Loucy (cell line): ENCODE data around the gene CDK15.

Experiments
- H2AFZ ChIP-seq: fragments of 200-600 bp; sonication (generic); 2 replicates; pipeline ENCODE4 v1.6.0; 2016; ENCODE audit warnings: antibody characterized with exemption, mild to moderate bottlenecking, low read length, moderate library complexity
- H3F3A ChIP-seq: fragments of 200-600 bp; 2 replicates; pipeline ENCODE4 v1.6.0; 2016; ENCODE audit warnings: antibody characterized with exemption, low read depth, mild to moderate bottlenecking
- H3K27me3 ChIP-seq: fragments of 200-600 bp; sonication (generic); 2 replicates; pipeline ENCODE4 v1.6.1; 2014; ENCODE audit warnings: low read length, mild to moderate bottlenecking; ENCODE audit not compliant: insufficient read depth, poor library complexity, severe bottlenecking
- H3K36me3 ChIP-seq: fragments of 200-600 bp; sonication (generic); 2 replicates; pipeline ENCODE4 v1.6.1; 2016; ENCODE audit warnings: low read length; ENCODE audit not compliant: insufficient read depth
- H3K4me1 ChIP-seq: fragments of 200-600 bp; sonication (generic); 2 replicates; pipeline ENCODE4 v1.5.1; 2014; ENCODE audit warnings: low read length, mild to moderate bottlenecking; ENCODE audit not compliant: insufficient read depth, poor library complexity, severe bottlenecking
- H3K4me2 ChIP-seq: fragments of 200-600 bp; sonication (generic); 2 replicates; pipeline ENCODE4 v1.6.0; 2014; ENCODE audit warnings: antibody characterized with exemption, low read length, low read depth, mild to moderate bottlenecking; ENCODE audit not compliant: poor library complexity, severe bottlenecking
- H3K4me3 ChIP-seq: fragments of 200-600 bp; sonication (generic); 2 replicates; pipeline ENCODE4 v1.5.1; 2014; ENCODE audit warnings: low read length, mild to moderate bottlenecking, mixed read lengths; ENCODE audit not compliant: poor library complexity, severe bottlenecking
- H3K79me2 ChIP-seq: fragments of 200-600 bp; sonication (generic); 2 replicates; pipeline ENCODE4 v1.6.1; 2014; ENCODE audit warnings: low read length; ENCODE audit not compliant: insufficient read depth
- H3K9ac ChIP-seq: fragments of 200-600 bp; sonication (generic); 2 replicates; pipeline ENCODE4 v1.6.0; 2014; ENCODE audit warnings: mild to moderate bottlenecking, low read depth, low read length, moderate library complexity; ENCODE audit not compliant: poor library complexity, severe bottlenecking
- H3K9me2 ChIP-seq: fragments of 200-600 bp; sonication (generic); replicated peaks from 2 replicates; pipeline ENCODE4 v1.6.1; 2016; ENCODE audit warnings: low read depth, low read length, mixed read lengths
- H3K9me3 ChIP-seq: fragments of 200-600 bp; sonication (generic); 2 replicates; pipeline ENCODE4 v1.6.1; 2014; ENCODE audit warnings: mild to moderate bottlenecking, antibody characterized with exemption, low read length, low read depth; ENCODE audit not compliant: insufficient read depth
- H4K20me1 ChIP-seq: fragments of 200-600 bp; sonication (generic); 2 replicates; pipeline ENCODE4 v1.6.0; 2014; ENCODE audit warnings: antibody characterized with exemption, low read length, mild to moderate bottlenecking; ENCODE audit not compliant: insufficient read depth, poor library complexity, severe bottlenecking
- EZH2phosphoT487 ChIP-seq: fragments of 200-600 bp; IDR thresholded peaks from 2 replicates; pipeline ENCODE4 v1.6.1; 2018; ENCODE audit warnings: antibody characterized with exemption, mild to moderate bottlenecking, moderate library complexity, borderline replicate concordance
- TF ChIP-seq, protein P1 (sequence below): fragments of 200-600 bp; sonication (generic); conservative IDR thresholded peaks from 2 replicates; pipeline ENCODE4 v1.5.1; 2014; ENCODE audit warnings: mild to moderate bottlenecking, antibody characterized with exemption, low read length

The CDK15 gene

DNA sequence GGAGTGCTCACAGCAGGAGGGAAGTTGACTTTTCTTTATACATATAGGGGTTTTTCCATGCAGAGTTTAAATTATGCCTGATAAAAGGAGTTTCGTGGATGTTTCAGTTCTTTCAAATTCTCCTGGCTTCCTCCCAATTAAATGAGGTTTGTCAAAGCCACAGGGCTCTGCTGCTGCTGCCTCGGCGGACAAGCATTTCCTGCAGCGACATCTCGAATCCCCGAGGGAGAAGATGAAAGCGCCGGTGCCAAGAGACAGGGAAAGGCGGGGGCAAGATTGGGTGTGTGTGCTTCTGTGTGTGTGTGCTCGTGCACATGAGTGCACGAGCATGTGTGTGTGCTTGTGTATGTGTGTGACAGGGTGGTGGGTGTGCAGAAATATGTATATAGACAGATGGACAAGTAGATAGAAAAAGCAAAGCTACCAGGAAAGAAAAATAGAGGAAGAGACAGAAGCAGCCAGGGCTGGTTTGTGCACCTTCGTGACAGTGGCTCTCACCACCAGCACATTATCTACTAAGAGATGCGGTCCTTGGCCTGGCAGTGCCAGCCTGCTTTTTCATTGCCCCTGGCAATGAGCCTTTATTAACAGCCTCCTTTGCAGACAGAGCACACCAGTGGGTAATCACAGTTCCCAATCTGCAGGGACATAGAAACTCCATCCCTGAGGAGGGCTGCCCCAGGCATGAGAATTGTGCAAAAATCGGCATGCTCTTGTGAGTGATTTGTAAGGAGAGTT, 76.2 kb downstream of the CDK15 start:
- H4K20me1 ChIP-seq: no peaks in the 10 kb centered on the region
- peaks cover 41% of the 10 kb centered on the region for H3K4me1 ChIP-seq
- H3F3A ChIP-seq: no peaks in the 10 kb centered on the region
- no peak for TF ChIP-seq EZH2phosphoT487
- TF ChIP-seq, protein P1, sequence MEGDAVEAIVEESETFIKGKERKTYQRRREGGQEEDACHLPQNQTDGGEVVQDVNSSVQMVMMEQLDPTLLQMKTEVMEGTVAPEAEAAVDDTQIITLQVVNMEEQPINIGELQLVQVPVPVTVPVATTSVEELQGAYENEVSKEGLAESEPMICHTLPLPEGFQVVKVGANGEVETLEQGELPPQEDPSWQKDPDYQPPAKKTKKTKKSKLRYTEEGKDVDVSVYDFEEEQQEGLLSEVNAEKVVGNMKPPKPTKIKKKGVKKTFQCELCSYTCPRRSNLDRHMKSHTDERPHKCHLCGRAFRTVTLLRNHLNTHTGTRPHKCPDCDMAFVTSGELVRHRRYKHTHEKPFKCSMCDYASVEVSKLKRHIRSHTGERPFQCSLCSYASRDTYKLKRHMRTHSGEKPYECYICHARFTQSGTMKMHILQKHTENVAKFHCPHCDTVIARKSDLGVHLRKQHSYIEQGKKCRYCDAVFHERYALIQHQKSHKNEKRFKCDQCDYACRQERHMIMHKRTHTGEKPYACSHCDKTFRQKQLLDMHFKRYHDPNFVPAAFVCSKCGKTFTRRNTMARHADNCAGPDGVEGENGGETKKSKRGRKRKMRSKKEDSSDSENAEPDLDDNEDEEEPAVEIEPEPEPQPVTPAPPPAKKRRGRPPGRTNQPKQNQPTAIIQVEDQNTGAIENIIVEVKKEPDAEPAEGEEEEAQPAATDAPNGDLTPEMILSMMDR: no peak
- H3K27me3 ChIP-seq: no peaks in the 10 kb centered on the region
- no peaks in the 10 kb centered on the region for H3K36me3 ChIP-seq
- H3K9me2 ChIP-seq: no peaks in the 10 kb centered on the region
- H3K9me3 ChIP-seq: no peaks in the 10 kb centered on the region
- no peak overlapping the region for H3K9ac ChIP-seq
- peak overlapping the region; percentile 62 for H3K4me3 ChIP-seq
- H3K4me2 ChIP-seq: peak overlapping the region; percentile 65
- H3K79me2 ChIP-seq: no peaks in the 10 kb centered on the region
- H2AFZ ChIP-seq: no peak overlapping the region

DNA sequence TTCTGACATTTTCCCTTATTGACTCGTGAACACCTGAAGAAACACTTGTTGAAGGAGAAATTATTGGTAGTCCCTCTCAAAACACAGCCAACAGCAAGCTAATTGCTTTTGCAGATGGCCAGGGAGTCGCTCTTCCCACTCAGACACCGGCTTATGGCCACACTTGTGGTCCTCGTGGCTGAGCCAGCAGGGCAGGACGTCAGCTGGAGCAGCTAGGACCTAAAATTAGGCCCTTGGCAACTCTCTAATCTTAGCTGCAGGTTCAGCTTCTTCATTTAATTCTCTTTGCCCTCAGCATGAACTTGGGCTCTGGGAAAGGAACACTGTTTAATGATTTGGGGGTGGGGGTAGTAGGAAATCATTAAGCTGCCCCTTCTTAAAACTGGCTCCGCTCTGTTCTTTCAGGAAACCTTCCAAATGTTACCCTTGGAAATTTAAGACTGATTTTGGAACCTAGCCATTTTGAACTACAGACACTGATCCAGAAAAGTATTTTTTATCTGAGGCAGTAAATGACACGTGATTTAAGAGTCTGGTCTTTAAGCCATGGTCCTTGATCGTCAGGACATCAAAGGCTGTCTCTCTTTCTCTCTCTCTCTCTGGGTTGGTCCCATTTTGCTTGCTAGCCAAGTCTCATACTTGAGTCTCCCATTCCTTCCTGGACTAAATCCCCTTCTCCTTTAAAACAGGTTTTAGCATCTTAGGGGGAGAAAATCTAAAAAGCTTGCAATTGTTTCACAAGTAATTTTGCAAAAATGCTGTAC, 77.5 kb downstream of the CDK15 start:
- TF ChIP-seq, protein P1: no peak
- TF ChIP-seq EZH2phosphoT487: no peak
- Histone ChIP-seq H3K4me1 (peaks cover 41% of the 10 kb centered on the region), H3K9me2 (no peaks in the 10 kb centered on the region), H3K9me3 (no peaks in the 10 kb centered on the region), H4K20me1 (no peaks in the 10 kb centered on the region), H3K4me3 (no peak overlapping the region), H3K9ac (no peak overlapping the region), H3K27me3 (no peaks in the 10 kb centered on the region), H3K36me3 (no peaks in the 10 kb centered on the region), H3K79me2 (no peaks in the 10 kb centered on the region), H2AFZ (no peak overlapping the region), H3F3A (no peaks in the 10 kb centered on the region), H3K4me2 (no peak overlapping the region)

DNA sequence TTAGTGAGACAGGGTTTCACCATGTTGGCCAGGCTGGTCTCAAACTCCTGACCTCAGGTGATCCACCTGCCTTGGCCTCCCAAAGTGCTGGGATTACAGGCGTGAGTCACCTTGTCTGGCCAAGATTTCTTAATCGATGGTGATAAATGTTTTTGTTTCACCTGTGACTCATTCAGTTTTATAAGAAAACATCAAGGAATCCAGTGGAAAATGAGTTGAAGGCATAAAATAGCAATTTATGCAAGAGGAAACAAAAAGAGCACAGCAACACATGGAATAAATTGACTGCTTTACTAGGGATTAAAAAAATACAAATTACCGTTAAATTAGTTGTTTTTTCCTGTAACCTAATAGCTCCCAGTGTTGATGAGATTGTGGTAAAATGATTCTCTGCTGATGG, 80.2 kb downstream of the CDK15 start:
- H4K20me1 ChIP-seq: no peaks in the 10 kb centered on the region

More for the DNA sequence above, 80.2 kb downstream of the CDK15 start:
- Histone ChIP-seq H2AFZ (no peak overlapping the region), H3K4me2 (no peak overlapping the region), H3K36me3 (no peaks in the 10 kb centered on the region), H3K9ac (no peak overlapping the region), H3K79me2 (no peaks in the 10 kb centered on the region), H3K9me2 (no peaks in the 10 kb centered on the region), H3F3A (no peaks in the 10 kb centered on the region), H3K4me3 (no peak overlapping the region), H3K9me3 (no peaks in the 10 kb centered on the region), H3K27me3 (no peaks in the 10 kb centered on the region), H3K4me1 (peaks cover 24% of the 10 kb centered on the region)
- no peak for TF ChIP-seq EZH2phosphoT487
- TF ChIP-seq, protein P1: no peak
